Neutrophil (primary cell): ENCODE measurements around the gene SPATA46.

Experiments used
- H3K27ac ChIP-seq: fragments of 200-600 bp; sonication (generic); 2 replicates; pipeline ENCODE4 v1.5.1; 2016; ENCODE audit warnings: mild to moderate bottlenecking, moderate library complexity
- H3K27me3 ChIP-seq: fragments of 200-600 bp; sonication (generic); 2 replicates; pipeline ENCODE4 v1.6.0; 2016; ENCODE audit warnings: mild to moderate bottlenecking
- H3K36me3 ChIP-seq: fragments of 200-600 bp; sonication (generic); 2 replicates; pipeline ENCODE4 v1.5.1; 2017
- H3K4me1 ChIP-seq, 2 experiments: fragments of 200-600 bp in 1 of 2; sonication (generic) in 1 of 2; 1 replicate in 1 of 2; 2 replicates in 1 of 2; pipeline versions ENCODE4 v1.5.1 to v1.6.1; 2013 to 2016; ENCODE audit warnings: low read depth in 1 of 2, low read length in 1 of 2, mild to moderate bottlenecking in 1 of 2, moderate library complexity in 1 of 2; ENCODE audit not compliant: control insufficient read depth in 1 of 2, insufficient read depth in 1 of 2
- H3K4me3 ChIP-seq, 2 experiments: fragments of 200-600 bp in 1 of 2; sonication (generic) in 1 of 2; 1 replicate in 1 of 2; 2 replicates in 1 of 2; pipeline ENCODE4 v1.5.1; 2013 to 2016; ENCODE audit warnings: low read depth in 1 of 2, low read length in 1 of 2, mild to moderate bottlenecking in 1 of 2, moderate library complexity in 1 of 2
- H3K9me3 ChIP-seq: fragments of 200-600 bp; sonication (generic); 2 replicates; pipeline ENCODE4 v1.5.1; 2016
- CTCF ChIP-seq: fragments of 200-600 bp; sonication (generic); IDR thresholded peaks from 2 replicates; pipeline ENCODE4 v1.5.1; 2016; ENCODE audit warnings: antibody characterized with exemption

SPATA46 gene

GRCh38 chr1:162366671-162367070 lies 10.0 kb downstream of the SPATA46 start:
- Histone ChIP-seq H3K36me3 (peaks cover 62% of the 10 kb centered on the region), H3K4me1 (no peaks in the 10 kb centered on the region), H3K9me3 (no peaks in the 10 kb centered on the region), H3K27me3 (no peaks in the 10 kb centered on the region), H3K27ac (no peak overlapping the region), H3K4me3 (no peak overlapping the region)
- no peak for TF ChIP-seq CTCF

DNA sequence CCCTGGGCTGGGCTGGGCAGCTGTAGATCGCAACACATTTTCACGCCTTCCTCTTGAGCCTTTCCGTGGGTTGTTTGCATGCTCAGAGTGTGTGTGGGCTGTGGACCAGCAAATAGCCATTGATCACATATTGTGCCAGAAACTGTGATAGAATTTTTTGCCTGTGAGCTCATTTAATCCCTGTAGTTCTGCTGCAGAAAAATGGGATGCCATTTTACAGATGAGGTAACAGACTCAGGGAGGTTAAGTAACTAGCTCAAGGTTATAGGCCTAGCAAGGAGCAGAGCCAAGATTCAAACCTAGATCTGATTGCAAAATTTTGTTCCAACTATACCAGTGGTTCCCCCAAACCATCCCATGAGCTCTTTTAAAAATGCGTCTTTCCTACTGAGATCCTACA lies 10.5 kb downstream of the SPATA46 start:
- Histone ChIP-seq H3K9me3 (no peaks in the 10 kb centered on the region), H3K27me3 (no peaks in the 10 kb centered on the region), H3K4me3 (no peak overlapping the region), H3K36me3 (peaks cover 62% of the 10 kb centered on the region), H3K27ac (no peak overlapping the region), H3K4me1 (no peaks in the 10 kb centered on the region)
- TF ChIP-seq CTCF = no peak

DNA sequence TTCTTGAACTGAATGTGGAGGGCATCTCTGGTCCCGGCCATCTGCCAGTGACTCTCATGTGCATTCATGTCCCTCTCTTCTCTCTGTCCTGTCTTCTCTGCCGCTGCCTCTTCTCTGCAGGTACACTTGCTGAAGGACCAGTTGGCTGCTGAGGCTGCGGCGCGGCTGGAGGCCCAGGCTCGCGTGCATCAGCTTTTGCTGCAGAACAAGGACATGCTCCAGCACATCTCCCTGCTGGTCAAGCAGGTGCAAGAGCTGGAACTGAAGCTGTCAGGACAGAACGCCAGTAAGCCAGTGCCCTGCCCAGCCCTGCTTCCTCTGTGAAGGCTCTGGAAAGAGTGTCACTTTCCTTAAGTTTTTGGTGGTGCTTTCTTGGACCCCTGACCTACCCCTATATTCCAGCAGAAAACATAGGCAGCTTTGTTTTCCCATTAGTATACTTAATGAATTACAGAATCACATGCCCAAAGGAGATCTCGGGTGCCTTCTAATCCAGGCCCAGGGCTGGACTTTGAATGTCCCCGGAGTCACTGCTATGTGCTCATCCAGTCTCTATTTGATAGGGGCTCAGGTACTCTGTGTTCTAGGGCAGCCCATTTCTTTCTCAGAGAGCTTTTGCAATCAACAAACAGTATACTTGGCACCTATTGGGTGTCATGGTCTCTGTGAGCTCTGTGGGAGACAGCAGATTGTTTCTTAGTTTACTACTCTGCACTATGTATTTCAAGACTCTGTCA lies 11.2 kb downstream of the SPATA46 start:
- no peak overlapping the region for H3K4me3 ChIP-seq
- no peaks in the 10 kb centered on the region for H3K27me3 ChIP-seq
- no peak for TF ChIP-seq CTCF
- H3K36me3 ChIP-seq = peaks cover 64% of the 10 kb centered on the region
- no peaks in the 10 kb centered on the region for H3K9me3 ChIP-seq
- H3K4me1 ChIP-seq = no peaks in the 10 kb centered on the region
- H3K27ac ChIP-seq = no peak overlapping the region

DNA sequence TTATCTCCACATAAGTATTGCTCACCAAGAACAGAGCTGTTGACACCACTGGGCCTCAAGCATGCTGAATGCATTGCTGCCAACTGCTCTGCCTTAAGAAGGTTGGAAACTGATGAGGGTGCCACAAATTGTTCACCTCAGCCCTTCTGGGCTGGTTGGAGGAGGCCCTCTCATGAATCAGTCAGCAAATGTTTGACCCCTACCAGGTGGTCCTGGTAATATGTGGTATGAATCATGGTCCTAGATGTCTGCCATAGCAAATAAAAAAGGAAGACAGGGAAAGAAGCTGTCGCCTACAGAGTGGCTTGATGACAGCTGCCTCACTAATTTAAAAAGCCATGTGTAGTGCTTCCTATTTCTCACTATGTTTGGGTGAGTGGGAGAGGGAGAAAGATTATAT lies 12.2 kb downstream of the SPATA46 start:
- peaks cover 64% of the 10 kb centered on the region for H3K36me3 ChIP-seq

GRCh38 chr1:162363823-162364222 lies 12.8 kb downstream of the SPATA46 start:
- H3K27ac ChIP-seq = no peak overlapping the region
- no peaks in the 10 kb centered on the region for H3K27me3 ChIP-seq
- peaks cover 68% of the 10 kb centered on the region for H3K36me3 ChIP-seq
- no peak overlapping the region for H3K4me3 ChIP-seq
- TF ChIP-seq CTCF = no peak
- H3K4me1 ChIP-seq = no peaks in the 10 kb centered on the region
- no peaks in the 10 kb centered on the region for H3K9me3 ChIP-seq

More for the DNA sequence above, 12.2 kb downstream of the SPATA46 start:
- Histone ChIP-seq H3K9me3 (no peaks in the 10 kb centered on the region), H3K27me3 (no peaks in the 10 kb centered on the region), H3K4me1 (no peaks in the 10 kb centered on the region), H3K4me3 (no peak overlapping the region), H3K27ac (no peak overlapping the region)
- TF ChIP-seq CTCF = no peak
